HL-60/S4 (cell line): ENCODE data around the gene DACH1.
"Not testable (repeated sequence)": the region's sequence is repeated elsewhere in the genome, so short reads cannot be mapped to it uniquely, and the experiment has no call there.

Source experiments
- in situ Hi-C: fragments of 300-500 bp; cut with MboI; formaldehyde crosslinking; loops from 2 replicates; pipeline ENCODE4 v1.14.3; 2022; ENCODE audit warnings: low sequenced_read_pairs

Gene DACH1

GRCh38 chr13:71869274-71869673 lies 2.3 kb upstream of the DACH1 start:
- in situ Hi-C loops, result no loop called here

- in situ Hi-C loops, result no loop called here
Observed at GRCh38 chr13:71866335-71867130, 471 bp downstream of the DACH1 start.

- in situ Hi-C loops, result no loop called here
Observed at GRCh38 chr13:71865874-71866334, 1.1 kb downstream of the DACH1 start.

- in situ Hi-C loops, result no loop called here
Observed at GRCh38 chr13:71864986-71865873, 1.8 kb downstream of the DACH1 start.

GRCh38 chr13:71864094-71864985 lies 2.7 kb downstream of the DACH1 start:
- in situ Hi-C loops, result no loop called here

GRCh38 chr13:71863254-71863865 lies 3.6 kb downstream of the DACH1 start:
- in situ Hi-C loops, result no loop called here

GRCh38 chr13:71862459-71862943 lies 4.5 kb downstream of the DACH1 start:
- in situ Hi-C loops, result no loop called here

- in situ Hi-C loops, result no loop called here
Observed at GRCh38 chr13:71861769-71862458, 5.1 kb downstream of the DACH1 start.

- in situ Hi-C loops, result no loop called here
Observed at GRCh38 chr13:71860547-71861138, 6.4 kb downstream of the DACH1 start.

- in situ Hi-C loops, result no loop called here
Observed at GRCh38 chr13:71858647-71859046, 8.4 kb downstream of the DACH1 start.

- in situ Hi-C loops, result no loop called here
Observed at GRCh38 chr13:71856548-71857043, 10.4 kb downstream of the DACH1 start.

- in situ Hi-C loops, result no loop called here
Observed at GRCh38 chr13:71854401-71854800, 12.6 kb downstream of the DACH1 start.

GRCh38 chr13:71853725-71854124 lies 13.3 kb downstream of the DACH1 start:
- in situ Hi-C loops, result no loop called here

GRCh38 chr13:71852736-71853135 lies 14.3 kb downstream of the DACH1 start:
- in situ Hi-C loops, result no loop called here

- in situ Hi-C loops, result no loop called here
Observed at GRCh38 chr13:71851498-71852409, 15.2 kb downstream of the DACH1 start.

GRCh38 chr13:71842003-71842402 lies 25.0 kb downstream of the DACH1 start:
- in situ Hi-C loops, result no loop called here

- in situ Hi-C loops, result no loop called here
Observed at GRCh38 chr13:71838842-71839241, 28.2 kb downstream of the DACH1 start.

- in situ Hi-C loops, result not testable (repeated sequence)
Observed at GRCh38 chr13:71837582-71837981, 29.4 kb downstream of the DACH1 start.
